Stimulated activated effector memory CD8-positive, alpha-beta T cell treated with anti-CD3 and anti-CD28 coated beads, Interleukin-12 subunit alpha, Interleukin-12 subunit beta, amount 100 ng/mL, for 72 hours (primary cell): Measurements from ENCODE around the gene CNTN6.

Source experiments
- ATAC-seq: fragments of 150-1000 bp; cut with Tn5 transposase; 2 replicates; pipeline ENCODE4 v1.10.0; 2021
- DNase-seq, 2 donors: peaks; one replicate each; pipeline ENCODE4 v3.0.0; 2021 to 2022; ENCODE audit warnings: low spot score in 2 of 2
- H3K27ac Mint-ChIP-seq: one replicate; pipeline ENCODE4 v1.8.0; 2022; ENCODE audit warnings: mild to moderate bottlenecking, mixed read lengths
- H3K36me3 Mint-ChIP-seq: one replicate; pipeline ENCODE4 v1.8.0; 2022; ENCODE audit warnings: mild to moderate bottlenecking, mixed read lengths
- H3K4me1 Mint-ChIP-seq: one replicate; pipeline ENCODE4 v1.8.0; 2022; ENCODE audit warnings: mixed read lengths
- H3K4me3 Mint-ChIP-seq: one replicate; pipeline ENCODE4 v1.8.0; 2022; ENCODE audit warnings: mild to moderate bottlenecking, mixed read lengths
- H3K9me3 Mint-ChIP-seq: one replicate; pipeline ENCODE4 v1.8.0; 2022; ENCODE audit warnings: mixed read lengths

The CNTN6 gene

DNA sequence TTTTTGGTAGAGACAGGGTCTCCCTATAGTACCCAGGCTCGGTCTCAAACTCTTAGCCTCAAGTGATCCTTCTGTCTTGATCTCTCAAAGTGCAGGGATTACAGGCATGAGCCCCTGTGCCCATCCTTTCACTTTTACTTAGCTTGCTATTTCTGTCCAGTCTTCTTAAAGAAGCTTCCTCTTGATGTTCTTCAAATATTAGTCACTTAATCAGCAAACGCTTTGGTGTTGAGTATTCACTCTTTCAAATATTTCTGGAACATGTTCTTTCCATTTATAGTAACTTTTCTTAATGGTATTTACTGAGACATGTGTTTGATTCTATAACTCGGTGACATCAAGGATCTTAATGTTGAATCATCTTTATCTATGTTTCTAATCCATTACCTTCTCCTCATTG is 122.1 kb downstream of the CNTN6 start:
- Mint-ChIP-seq H3K36me3 (no peaks in the 10 kb centered on the region), H3K27ac (no peak overlapping the region), H3K4me1 (no peaks in the 10 kb centered on the region), H3K4me3 (no peak overlapping the region), H3K9me3 (peaks cover 18% of the 10 kb centered on the region)
- DNase-seq: no peak
- no peak for ATAC-seq

DNA sequence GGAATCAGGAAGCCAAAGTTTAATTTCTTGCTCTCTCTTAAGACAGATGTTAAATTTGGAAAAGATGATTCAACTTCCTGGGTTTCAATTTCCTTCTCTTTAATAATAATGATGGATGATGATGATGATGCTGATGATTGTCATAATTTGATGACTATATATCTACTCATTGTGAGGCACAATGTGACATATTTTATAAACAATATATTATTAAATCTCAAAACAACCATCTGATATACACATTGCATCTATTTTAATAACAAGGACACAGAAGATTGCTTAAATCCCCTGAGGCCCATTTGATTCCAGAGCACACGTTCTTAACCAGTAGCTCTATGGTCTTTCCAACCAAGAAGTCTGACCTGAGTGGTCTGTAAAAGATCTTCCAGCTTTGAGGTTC is 124.0 kb downstream of the CNTN6 start:
- no peak for ATAC-seq
- no peak overlapping the region for H3K4me3 Mint-ChIP-seq
- no peaks in the 10 kb centered on the region for H3K4me1 Mint-ChIP-seq
- no peak for DNase-seq
- no peaks in the 10 kb centered on the region for H3K36me3 Mint-ChIP-seq
- H3K9me3 Mint-ChIP-seq: peaks cover 19% of the 10 kb centered on the region
- H3K27ac Mint-ChIP-seq: no peak overlapping the region

DNA sequence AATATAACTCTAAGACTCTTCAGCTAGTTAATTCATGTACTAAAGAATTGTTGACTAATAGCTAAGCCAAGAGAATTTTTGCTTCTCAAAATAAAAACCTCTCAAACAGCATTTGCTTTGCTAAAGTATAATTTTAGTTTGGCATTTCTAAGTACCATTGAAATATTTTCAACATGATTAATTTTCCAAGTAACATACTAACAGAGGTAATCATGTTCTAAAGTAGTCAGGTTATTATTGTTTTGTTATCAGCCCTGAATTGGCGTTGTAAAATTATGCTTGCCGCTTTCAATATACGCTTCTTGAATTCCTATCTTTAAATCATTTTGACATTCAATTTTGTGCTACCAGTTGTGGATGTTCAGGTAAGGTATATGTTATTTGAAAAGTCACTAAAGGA is 134.3 kb downstream of the CNTN6 start:
- DNase-seq (no peak), ATAC-seq (no peak)
- H3K4me3 Mint-ChIP-seq: no peak overlapping the region
- no peaks in the 10 kb centered on the region for H3K36me3 Mint-ChIP-seq
- no peak overlapping the region for H3K27ac Mint-ChIP-seq
- peaks cover 6% of the 10 kb centered on the region for H3K9me3 Mint-ChIP-seq
- H3K4me1 Mint-ChIP-seq: no peaks in the 10 kb centered on the region

DNA sequence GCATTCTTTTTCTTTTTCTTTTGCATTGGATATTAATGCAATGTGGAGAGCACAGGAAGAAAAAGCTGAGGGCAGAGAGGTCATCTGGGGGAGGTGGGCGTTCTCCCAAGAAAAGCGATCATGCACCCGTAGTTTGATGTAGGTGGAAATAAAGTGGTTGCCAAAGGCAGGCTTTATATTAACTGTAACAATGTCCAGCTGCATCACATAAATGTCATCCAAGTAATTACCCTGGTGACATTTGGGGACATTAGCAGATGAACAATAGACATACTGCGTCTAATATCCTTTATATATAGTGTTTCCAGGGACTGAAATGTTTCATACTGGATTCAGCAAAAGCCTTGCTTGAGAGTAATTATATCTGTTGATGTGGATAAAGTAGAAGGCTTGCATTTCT is 135.5 kb downstream of the CNTN6 start:
- Mint-ChIP-seq H3K9me3 (peaks cover 9% of the 10 kb centered on the region), H3K4me3 (no peak overlapping the region), H3K4me1 (no peaks in the 10 kb centered on the region), H3K36me3 (no peaks in the 10 kb centered on the region), H3K27ac (no peak overlapping the region)
- DNase-seq (no peak), ATAC-seq (no peak)

DNA sequence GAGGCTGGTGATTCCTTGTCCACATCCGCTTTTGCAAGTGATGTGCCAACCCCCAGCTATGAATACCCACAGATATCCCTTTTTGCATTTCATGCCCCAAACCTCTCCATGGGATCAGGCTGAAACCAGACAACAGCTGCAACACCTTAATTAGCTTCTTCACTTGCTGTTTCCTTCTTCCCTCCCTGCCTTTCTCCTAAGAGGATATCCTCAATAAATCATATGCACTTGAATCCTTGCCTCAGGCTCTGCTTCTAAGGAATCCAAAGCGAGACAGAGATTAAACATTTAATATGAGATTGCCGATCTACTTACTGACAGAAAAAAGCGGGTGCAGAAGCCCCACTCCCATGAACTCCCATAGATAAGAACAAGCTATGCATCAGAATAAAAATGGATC is 138.1 kb downstream of the CNTN6 start:
- no peaks in the 10 kb centered on the region for H3K4me1 Mint-ChIP-seq

DNA sequence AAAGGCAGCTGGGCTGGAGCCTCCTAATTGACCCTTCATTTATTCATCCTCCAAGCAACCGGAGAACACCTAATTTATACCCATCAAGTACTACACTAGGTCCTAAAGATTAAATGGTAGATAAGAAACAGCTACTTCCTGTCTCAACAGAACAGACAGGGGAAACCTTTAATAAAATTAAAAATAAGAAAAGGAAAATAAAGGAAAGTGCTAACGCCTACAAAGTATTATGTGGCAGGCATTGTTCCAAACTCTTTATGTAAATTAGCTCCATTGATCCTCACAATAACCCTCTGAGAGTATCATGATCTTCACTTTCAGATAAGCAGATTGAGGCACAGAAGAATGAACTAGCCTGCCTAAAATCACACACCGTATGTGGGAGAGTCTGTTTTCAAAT is 139.5 kb downstream of the CNTN6 start:
- no peaks in the 10 kb centered on the region for H3K36me3 Mint-ChIP-seq
- peaks cover 9% of the 10 kb centered on the region for H3K9me3 Mint-ChIP-seq
- ATAC-seq: no peak
- DNase-seq: no peak
- H3K4me1 Mint-ChIP-seq: no peaks in the 10 kb centered on the region
- no peak overlapping the region for H3K27ac Mint-ChIP-seq
- H3K4me3 Mint-ChIP-seq: no peak overlapping the region

More for the DNA sequence above, 138.1 kb downstream of the CNTN6 start:
- DNase-seq: no peak
- H3K36me3 Mint-ChIP-seq: no peaks in the 10 kb centered on the region
- peaks cover 9% of the 10 kb centered on the region for H3K9me3 Mint-ChIP-seq
- no peak overlapping the region for H3K4me3 Mint-ChIP-seq
- ATAC-seq: no peak
- H3K27ac Mint-ChIP-seq: no peak overlapping the region

DNA sequence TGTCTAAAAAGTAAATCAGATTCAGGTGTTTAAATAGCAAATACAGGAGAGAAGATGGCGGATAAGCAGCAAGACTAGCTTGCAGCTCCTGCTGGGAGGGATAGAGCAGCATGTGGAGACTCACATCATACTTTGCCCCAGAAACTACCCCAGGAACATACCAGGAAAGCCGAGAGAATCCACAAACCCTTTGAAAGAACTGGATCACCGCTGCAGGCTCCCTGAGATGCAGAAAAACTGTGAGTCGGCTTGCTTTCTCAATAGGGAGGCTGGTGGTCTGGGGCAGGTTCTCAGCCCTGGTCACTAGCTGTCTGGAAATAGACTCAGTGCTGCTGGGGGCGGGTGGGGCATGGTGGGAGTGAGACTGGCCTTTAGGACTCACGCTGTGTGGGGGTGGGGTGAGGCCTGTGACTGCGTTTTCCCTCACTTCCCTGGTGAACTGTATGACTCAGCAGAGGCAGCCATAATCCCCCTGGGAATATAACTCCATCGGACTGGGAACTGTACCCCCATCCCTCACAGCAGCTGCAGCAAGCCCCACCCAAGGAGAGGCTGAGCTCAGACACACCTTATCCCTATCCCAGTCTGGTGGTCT is 142.8 kb downstream of the CNTN6 start:
- no peaks in the 10 kb centered on the region for H3K4me1 Mint-ChIP-seq
- no peak overlapping the region for H3K27ac Mint-ChIP-seq
- peaks cover 15% of the 10 kb centered on the region for H3K9me3 Mint-ChIP-seq
- no peak overlapping the region for H3K4me3 Mint-ChIP-seq
- DNase-seq (no peak), ATAC-seq (no peak)
- H3K36me3 Mint-ChIP-seq: no peaks in the 10 kb centered on the region

DNA sequence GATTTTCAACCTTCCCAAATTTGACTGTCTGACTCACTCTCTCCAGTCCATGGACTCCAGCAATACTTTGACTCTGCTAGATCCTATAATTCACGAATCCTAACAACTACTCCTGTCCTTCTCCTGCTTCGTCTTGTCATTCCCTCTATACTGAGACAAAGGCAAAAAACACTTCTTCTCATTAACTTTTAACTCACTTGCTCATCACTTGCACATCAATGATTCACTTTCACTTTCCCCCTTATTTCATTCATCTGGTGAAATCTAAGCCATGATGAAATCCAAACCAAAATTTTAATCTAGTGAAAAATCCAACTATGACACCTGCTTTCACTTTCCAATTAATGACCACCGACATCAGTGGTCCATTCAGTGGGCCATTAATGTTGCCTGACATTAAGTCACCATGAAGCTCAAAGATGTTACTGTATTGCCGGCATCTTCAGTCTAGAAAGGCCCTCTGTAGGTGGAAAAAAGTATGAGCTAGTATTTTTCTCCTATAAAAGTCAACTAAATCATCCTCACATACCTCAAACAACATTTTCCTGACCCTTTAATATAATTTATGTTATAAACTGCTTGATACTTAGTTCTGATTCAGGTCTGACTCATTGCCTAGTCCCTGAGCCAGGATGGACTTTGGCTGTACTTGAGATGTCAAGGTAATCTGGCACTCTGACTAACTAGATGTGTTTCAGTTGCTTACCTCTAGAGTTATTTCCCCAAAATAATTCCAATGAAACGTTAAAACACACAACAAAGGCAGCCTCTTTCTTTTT is 158.6 kb downstream of the CNTN6 start:
- DNase-seq (no peak), ATAC-seq (no peak)
- H3K4me1 Mint-ChIP-seq: no peaks in the 10 kb centered on the region
- H3K4me3 Mint-ChIP-seq: no peak overlapping the region
- H3K36me3 Mint-ChIP-seq: no peaks in the 10 kb centered on the region
- peaks cover 28% of the 10 kb centered on the region for H3K9me3 Mint-ChIP-seq
- no peak overlapping the region for H3K27ac Mint-ChIP-seq

DNA sequence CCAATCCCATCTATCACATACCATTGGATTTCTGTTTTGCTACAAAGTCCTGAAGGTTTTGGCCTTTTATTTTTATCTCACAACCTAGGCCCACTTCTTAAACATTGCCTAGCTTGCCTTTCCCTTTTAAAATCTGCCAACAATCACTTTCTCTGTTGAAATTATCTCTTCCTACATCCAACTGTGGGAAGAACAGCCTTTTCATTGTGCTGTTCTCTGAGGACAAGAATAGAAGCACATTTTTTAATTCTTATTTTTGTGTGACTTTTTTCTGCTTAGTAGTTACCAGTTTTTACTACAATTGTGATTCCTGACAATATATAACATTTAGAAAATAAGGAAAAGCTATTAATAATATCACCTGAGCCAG is 159.2 kb downstream of the CNTN6 start:
- no peak overlapping the region for H3K4me3 Mint-ChIP-seq
- no peak for ATAC-seq
- no peaks in the 10 kb centered on the region for H3K36me3 Mint-ChIP-seq
- peaks cover 27% of the 10 kb centered on the region for H3K9me3 Mint-ChIP-seq
- no peak for DNase-seq
- H3K27ac Mint-ChIP-seq: no peak overlapping the region
- H3K4me1 Mint-ChIP-seq: no peaks in the 10 kb centered on the region

DNA sequence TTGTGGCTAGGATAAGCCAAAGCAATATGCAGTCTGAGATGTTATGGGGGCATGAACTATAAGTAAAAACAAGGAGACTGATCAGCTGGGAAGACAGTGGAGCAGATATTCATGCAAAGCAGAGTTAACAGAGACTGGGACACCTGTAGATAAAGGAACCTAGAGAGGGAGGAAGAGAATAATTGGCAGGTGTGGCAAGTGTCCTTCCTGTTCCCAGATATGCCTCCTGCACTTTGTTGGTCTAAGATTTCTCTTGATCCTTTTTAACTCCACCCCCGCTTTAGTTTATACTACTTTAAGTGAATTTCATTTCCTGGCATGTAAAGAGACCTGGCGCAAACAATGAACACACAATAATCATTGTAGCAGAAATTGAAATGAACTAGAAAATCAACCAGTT is 169.4 kb downstream of the CNTN6 start:
- ATAC-seq (no peak), DNase-seq (no peak)
- H3K36me3 Mint-ChIP-seq: no peaks in the 10 kb centered on the region
- H3K27ac Mint-ChIP-seq: no peak overlapping the region
- H3K4me1 Mint-ChIP-seq: no peaks in the 10 kb centered on the region
- peaks cover 20% of the 10 kb centered on the region for H3K9me3 Mint-ChIP-seq
- H3K4me3 Mint-ChIP-seq: no peak overlapping the region

DNA sequence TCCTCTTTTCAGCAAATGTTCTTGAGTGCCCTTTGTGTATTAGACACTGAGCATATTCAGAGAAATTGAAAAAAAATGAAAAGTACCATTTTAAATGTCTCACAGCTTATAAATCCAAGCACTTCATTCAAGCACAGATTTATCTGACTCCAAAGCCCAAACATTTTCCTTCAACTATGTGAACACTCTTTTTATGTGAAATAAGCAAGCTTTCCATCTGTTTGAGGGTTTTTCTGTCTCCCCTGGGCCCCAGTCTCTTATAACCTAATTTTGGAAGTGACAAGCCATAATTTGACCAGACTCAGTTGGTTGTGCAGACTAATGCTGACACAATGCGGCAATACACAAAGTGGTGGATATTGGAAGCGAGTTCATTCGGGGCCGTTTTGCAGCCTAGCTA is 170.3 kb downstream of the CNTN6 start:
- Mint-ChIP-seq H3K4me3 (no peak overlapping the region), H3K27ac (no peak overlapping the region), H3K36me3 (no peaks in the 10 kb centered on the region), H3K4me1 (no peaks in the 10 kb centered on the region), H3K9me3 (peaks cover 18% of the 10 kb centered on the region)
- no peak for ATAC-seq
- DNase-seq: no peak

DNA sequence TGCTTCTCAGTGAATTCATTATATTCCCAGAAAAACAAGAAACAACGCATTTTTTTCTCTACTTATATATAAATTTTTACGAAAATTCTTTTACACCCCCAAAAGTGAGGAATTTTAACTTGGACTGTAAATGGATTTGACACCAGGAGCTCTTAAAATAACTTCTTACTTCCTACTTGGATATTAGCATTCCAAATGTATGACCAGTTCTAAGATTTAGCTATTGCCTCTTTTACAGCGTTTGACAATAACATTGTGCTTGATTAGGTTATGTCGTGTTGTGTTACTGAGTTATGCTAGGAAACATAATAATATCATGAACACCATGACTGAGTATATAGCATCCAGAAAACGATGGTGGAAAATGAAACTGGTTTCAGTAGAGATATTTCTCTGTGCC is 177.0 kb downstream of the CNTN6 start:
- Mint-ChIP-seq H3K4me3 (no peak overlapping the region), H3K27ac (no peak overlapping the region), H3K36me3 (no peaks in the 10 kb centered on the region), H3K4me1 (no peaks in the 10 kb centered on the region), H3K9me3 (peaks cover 23% of the 10 kb centered on the region)
- DNase-seq: no peak
- ATAC-seq: no peak

DNA sequence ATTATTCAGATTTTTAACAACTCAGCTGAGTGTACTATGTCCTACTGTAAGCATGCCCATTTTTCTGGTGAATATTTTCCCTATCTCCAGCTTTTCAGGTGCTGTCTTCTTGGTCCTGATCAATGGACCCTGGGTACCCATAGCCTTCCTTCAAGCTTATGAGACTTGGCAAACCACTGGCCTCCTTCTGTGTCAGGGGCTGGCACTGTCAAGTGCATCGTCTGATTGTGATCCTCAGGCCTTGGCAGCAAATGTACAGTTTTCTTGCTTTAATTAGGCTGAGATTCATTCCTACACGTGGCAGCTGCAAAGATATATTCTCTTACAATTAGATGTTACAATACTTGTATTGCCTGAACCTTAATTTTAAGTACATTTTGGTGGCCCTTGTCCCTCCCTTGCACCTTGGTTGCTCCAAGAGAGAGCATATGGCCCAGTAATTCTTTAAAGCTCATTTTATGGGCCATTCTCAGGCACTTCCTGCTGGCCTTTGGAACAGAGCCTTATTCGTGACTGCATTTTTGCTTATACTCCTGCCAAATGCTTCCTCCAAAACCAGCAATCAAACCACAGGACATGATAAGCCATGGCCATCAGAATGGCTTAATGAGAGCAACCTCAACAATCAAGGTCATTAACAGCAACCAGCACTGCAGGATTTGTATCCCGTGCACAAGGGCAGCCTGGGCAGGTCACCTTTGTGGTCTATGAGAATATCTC is 179.9 kb downstream of the CNTN6 start:
- H3K36me3 Mint-ChIP-seq: no peaks in the 10 kb centered on the region
- H3K27ac Mint-ChIP-seq: no peak overlapping the region
- H3K9me3 Mint-ChIP-seq: peaks cover 17% of the 10 kb centered on the region
- DNase-seq (no peak), ATAC-seq (no peak)
- no peak overlapping the region for H3K4me3 Mint-ChIP-seq
- no peaks in the 10 kb centered on the region for H3K4me1 Mint-ChIP-seq

DNA sequence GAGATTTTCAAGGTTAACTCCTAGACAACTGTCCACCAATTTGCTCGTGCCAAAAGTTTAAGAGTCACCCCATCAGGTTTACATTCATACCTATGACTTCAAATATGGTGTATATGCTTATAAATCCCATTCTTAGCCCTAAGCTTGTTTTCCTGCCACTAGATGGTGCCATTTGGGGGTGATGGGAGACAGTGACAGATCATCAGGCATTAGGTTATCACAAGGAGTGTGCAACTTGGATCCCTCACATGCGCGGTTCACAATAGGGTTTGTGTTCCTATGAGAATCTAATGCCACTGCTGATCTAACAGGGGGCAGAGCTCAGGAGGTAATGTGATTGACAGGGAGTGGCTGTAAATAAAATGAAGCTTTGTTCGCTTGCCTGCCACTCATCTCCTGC is 182.7 kb downstream of the CNTN6 start:
- Mint-ChIP-seq H3K9me3 (peaks cover 12% of the 10 kb centered on the region), H3K4me1 (no peaks in the 10 kb centered on the region), H3K36me3 (no peaks in the 10 kb centered on the region), H3K27ac (no peak overlapping the region), H3K4me3 (no peak overlapping the region)
- ATAC-seq: no peak
- no peak for DNase-seq

DNA sequence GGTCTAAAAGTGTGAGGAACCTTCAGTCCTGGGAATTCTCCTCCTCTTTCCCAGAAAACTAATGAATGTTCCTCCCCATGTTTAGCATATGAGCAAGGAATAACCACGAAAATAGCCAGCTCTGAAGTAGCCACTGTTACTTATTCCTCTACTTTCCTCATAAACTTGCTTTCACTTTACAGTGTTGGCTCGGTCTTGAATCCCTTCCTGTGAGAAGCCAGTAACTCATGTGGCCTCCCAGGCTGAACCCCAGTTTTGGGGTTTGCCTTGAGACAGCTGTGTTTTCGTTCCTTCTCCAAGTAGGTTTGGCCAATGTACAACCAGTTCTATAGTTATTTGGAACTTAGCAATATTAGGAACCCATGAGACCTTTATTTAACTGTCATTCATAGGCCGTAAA is 195.0 kb downstream of the CNTN6 start:
- H3K36me3 Mint-ChIP-seq: no peaks in the 10 kb centered on the region
- no peak for ATAC-seq
- no peaks in the 10 kb centered on the region for H3K4me1 Mint-ChIP-seq
- no peak for DNase-seq
- peaks cover 21% of the 10 kb centered on the region for H3K9me3 Mint-ChIP-seq
- no peak overlapping the region for H3K4me3 Mint-ChIP-seq
- no peak overlapping the region for H3K27ac Mint-ChIP-seq
